Neutrophil (primary cell): ENCODE measurements around the gene ASPSCR1.

Source experiments
- H3K27ac ChIP-seq: fragments of 200-600 bp; sonication (generic); 2 replicates; pipeline ENCODE4 v1.5.1; 2016; ENCODE audit warnings: mild to moderate bottlenecking, moderate library complexity
- H3K27me3 ChIP-seq: fragments of 200-600 bp; sonication (generic); 2 replicates; pipeline ENCODE4 v1.6.0; 2016; ENCODE audit warnings: mild to moderate bottlenecking
- H3K36me3 ChIP-seq: fragments of 200-600 bp; sonication (generic); 2 replicates; pipeline ENCODE4 v1.5.1; 2017
- H3K4me1 ChIP-seq, 2 experiments: fragments of 200-600 bp in 1 of 2; sonication (generic) in 1 of 2; 1 replicate in 1 of 2; 2 replicates in 1 of 2; pipeline versions ENCODE4 v1.5.1 to v1.6.1; 2013 to 2016; ENCODE audit warnings: low read depth in 1 of 2, low read length in 1 of 2, mild to moderate bottlenecking in 1 of 2, moderate library complexity in 1 of 2; ENCODE audit not compliant: control insufficient read depth in 1 of 2, insufficient read depth in 1 of 2
- H3K4me3 ChIP-seq, 2 experiments: fragments of 200-600 bp in 1 of 2; sonication (generic) in 1 of 2; 1 replicate in 1 of 2; 2 replicates in 1 of 2; pipeline ENCODE4 v1.5.1; 2013 to 2016; ENCODE audit warnings: low read depth in 1 of 2, low read length in 1 of 2, mild to moderate bottlenecking in 1 of 2, moderate library complexity in 1 of 2
- H3K9me3 ChIP-seq: fragments of 200-600 bp; sonication (generic); 2 replicates; pipeline ENCODE4 v1.5.1; 2016
- TF ChIP-seq, protein P1 (sequence below): fragments of 200-600 bp; sonication (generic); IDR thresholded peaks from 2 replicates; pipeline ENCODE4 v1.5.1; 2016; ENCODE audit warnings: antibody characterized with exemption

Gene ASPSCR1

DNA sequence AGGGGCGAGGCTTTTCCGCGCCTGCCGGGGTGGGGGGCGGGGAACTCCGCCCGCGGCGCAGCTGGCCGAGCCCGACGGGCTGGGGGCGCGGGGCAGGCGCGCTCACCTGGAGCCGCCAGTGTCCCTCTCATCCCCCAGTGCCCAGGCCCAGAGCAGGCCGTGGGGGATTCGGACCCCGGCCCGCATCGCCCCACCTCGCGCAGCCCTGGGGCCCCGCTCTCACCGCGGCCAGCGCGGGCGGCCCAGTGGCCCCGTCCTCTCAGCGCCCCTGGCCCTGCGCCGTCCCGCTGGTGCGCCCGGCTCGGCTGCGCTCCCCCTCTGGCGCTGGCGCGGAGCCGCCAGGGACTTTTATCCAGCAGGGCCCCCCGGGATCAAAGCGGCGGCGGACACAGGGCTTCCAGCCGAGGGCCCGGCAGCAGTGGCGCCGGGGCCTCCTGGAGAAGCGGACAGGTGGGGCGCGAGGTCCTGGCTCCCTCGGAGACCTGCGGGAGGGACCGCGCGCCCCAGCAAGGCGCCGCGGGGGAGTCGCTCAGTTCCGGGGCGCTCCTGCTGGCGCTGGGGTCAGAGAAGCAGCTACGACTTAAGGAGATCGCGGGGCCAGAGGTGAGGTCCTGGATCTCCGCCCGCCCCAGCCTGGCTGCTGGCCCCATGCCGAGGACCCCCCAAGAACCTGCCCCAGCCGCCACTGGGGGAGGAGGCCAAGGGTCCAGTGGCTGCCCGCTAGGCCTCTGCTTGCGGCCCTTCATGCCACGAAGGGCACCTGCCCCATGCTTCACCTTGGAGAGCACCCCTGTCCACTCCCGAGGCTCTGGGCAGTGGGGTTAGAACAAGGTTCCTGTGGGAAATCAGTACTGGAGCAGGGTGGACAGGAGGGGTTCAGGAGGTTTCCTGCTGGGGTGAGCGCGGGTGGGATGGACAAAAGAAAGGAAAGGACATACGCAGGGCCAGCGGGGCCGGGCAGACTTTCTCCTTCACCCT lies 15.6 kb upstream of the ASPSCR1 start:
- H3K27ac ChIP-seq: no peak overlapping the region
- H3K4me1 ChIP-seq: peaks cover 13 to 21% of the 10 kb centered on the region in 2 experiments
- peaks cover 100% of the 10 kb centered on the region for H3K27me3 ChIP-seq
- TF ChIP-seq, protein P1, sequence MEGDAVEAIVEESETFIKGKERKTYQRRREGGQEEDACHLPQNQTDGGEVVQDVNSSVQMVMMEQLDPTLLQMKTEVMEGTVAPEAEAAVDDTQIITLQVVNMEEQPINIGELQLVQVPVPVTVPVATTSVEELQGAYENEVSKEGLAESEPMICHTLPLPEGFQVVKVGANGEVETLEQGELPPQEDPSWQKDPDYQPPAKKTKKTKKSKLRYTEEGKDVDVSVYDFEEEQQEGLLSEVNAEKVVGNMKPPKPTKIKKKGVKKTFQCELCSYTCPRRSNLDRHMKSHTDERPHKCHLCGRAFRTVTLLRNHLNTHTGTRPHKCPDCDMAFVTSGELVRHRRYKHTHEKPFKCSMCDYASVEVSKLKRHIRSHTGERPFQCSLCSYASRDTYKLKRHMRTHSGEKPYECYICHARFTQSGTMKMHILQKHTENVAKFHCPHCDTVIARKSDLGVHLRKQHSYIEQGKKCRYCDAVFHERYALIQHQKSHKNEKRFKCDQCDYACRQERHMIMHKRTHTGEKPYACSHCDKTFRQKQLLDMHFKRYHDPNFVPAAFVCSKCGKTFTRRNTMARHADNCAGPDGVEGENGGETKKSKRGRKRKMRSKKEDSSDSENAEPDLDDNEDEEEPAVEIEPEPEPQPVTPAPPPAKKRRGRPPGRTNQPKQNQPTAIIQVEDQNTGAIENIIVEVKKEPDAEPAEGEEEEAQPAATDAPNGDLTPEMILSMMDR: no peak
- no peaks in the 10 kb centered on the region for H3K9me3 ChIP-seq
- no peak overlapping the region for H3K4me3 ChIP-seq
- H3K36me3 ChIP-seq: no peaks in the 10 kb centered on the region

DNA sequence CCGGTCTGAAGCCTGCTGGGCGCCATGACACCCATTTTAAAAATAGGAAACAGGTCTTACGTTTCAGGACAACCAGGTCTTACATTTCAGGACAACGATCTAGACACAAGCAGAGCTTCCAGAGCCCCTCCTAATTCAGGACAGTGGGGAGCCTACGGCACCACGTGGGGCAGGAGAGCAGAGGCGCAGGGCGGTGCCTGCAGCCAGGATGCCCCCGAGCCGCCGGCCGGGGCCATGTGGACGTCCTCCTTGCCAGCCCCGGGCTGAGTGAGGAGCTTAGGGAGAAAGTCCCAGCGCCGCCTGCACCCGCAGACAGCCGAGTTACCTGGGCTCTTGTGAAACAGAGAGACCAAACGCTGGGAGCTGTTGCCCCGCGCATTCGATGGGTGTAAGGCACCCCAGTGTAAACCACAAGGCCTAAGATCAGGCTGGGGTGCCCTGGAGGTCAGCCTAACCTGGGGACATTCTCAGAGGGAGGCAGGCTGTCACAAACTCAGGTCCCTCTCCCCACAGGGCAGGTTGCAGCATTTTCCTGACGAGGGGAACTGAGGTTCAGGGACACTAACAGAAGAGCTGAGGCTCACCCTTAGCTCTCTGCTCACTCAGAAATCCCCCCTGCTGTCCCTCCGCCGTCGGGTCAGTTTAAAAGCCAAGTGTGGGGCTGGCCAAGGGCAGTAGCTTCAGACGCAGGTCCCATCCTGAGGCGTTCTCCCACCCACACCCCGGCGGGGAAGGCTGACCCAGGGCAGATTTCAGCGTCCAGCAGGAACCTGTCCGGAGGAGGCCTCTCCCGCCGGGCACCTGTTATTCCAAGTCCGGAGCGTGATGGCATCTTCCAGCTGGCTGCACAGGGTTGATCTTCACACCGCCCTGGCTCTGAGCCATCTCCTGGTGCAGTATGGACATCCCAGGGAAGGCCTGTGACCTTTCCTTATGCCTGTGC lies 14.7 kb upstream of the ASPSCR1 start:
- H3K36me3 ChIP-seq: no peaks in the 10 kb centered on the region
- H3K27me3 ChIP-seq: peaks cover 100% of the 10 kb centered on the region
- H3K4me1 ChIP-seq: peaks cover 23 to 31% of the 10 kb centered on the region in 2 experiments
- H3K9me3 ChIP-seq: no peaks in the 10 kb centered on the region
- TF ChIP-seq, protein P1: no peak
- H3K27ac ChIP-seq: no peak overlapping the region
- H3K4me3 ChIP-seq: no peak overlapping the region

DNA sequence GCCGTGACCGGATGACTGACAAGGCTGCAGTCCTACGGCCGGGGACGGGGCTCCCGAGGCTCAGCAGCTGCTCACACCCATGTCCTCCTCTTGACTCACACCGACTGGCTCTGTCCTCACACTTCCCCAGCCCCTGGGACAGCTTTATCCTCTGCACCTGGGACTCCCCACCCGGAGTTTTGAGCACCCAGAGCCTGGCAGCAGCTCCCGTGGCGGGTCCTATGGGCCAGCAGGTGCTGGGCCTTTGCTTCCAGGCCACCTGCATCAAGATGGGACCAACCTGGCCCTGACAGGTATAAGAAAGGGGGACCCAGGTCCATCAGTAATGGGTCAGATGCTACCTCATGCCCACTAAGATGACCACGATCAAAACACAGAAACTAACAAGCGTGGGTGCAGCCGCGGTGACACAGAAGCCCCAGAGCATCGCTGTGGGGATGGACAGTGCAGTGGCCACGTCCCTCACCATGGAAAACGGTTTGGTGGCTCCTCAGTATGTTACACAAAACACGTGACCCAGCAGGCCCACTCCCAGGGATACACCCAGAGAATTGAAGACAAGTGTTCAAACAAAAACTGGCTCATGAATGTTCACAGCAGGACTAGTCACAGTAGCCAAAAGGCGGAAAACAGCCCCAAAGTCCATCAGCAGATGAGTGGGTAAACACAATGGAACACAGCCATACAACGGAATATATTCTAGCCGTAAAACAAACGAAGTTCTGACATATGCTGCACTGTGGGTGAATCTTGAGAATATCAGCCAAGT lies 13.2 kb upstream of the ASPSCR1 start:
- H3K9me3 ChIP-seq: no peaks in the 10 kb centered on the region
- H3K36me3 ChIP-seq: no peaks in the 10 kb centered on the region
- peaks cover 100% of the 10 kb centered on the region for H3K27me3 ChIP-seq
- TF ChIP-seq, protein P1: no peak
- H3K27ac ChIP-seq: no peak overlapping the region
- H3K4me1 ChIP-seq: peaks cover 24 to 32% of the 10 kb centered on the region in 2 experiments
- H3K4me3 ChIP-seq: no peak overlapping the region

DNA sequence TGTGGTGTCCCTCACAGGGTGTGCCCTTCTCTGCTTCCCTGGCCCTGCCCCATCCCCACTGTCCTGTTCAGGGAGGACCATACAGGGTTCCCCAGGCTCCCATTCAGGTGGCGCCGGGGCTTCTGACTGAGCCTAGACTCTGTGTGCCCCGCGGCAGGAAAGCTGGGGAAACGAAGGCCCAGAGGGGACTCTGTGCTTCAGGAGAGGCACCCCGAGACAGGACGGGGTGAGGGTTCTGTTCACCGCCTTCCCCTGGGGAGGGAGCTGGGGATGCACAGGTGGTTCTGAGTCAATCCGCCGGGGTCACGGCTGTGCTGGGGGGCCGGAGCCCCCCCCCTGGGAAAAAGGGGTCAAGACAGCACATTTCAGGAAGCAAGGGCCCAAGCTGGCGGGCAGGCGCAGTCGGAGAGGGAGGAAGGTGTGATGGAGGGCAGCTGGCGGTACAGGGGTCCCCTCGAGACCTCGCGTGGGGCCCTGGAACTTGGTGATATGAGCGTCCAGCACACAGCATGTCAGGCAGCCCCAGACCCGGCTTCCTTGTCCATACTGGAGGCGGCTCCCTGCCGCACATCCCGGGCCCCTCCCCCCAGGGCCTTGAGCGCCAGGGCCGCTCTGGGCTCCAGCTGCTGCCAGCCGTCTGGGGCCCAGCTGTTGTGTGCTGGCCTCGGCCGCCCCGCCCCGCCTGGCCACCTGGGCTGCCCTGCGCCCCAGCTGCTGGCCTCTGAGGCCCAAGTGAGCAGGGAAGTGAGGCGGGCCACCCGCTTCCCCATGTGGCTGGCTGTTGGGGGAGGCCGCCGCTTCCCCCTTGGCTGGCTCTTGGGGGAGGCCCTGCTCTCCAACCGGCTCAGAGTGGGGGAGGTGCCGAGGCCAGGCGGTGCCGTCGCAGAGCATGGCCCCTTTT lies 10.8 kb upstream of the ASPSCR1 start:
- H3K27me3 ChIP-seq: peaks cover 80% of the 10 kb centered on the region
- no peaks in the 10 kb centered on the region for H3K36me3 ChIP-seq
- no peaks in the 10 kb centered on the region for H3K9me3 ChIP-seq
- no peak overlapping the region for H3K4me3 ChIP-seq
- H3K27ac ChIP-seq: no peak overlapping the region
- TF ChIP-seq, protein P1: no peak
- peaks cover 17% of the 10 kb centered on the region in 2 experiments for H3K4me1 ChIP-seq
